H54 (cell line): ENCODE measurements around the gene CCDC110.

ENCODE experiments used
- DNase-seq: peaks from one replicate; pipeline ENCODE4 v3.0.0; 2011; ENCODE audit warnings: low spot score, mixed read lengths; ENCODE audit not compliant: insufficient read length
- FAIRE-seq: peaks from 3 replicates; lab custom pipeline; 2011; peaks lifted over from hg19 to GRCh38; lab: Jason Lieb, UNC
- POLR2A ChIP-seq: IDR thresholded peaks from 2 replicates; pipeline ENCODE4 v1.6.1; 2011; ENCODE audit warnings: low read depth, mild to moderate bottlenecking, low read length

Gene CCDC110

GRCh38 chr4:185395238-185395955, 76.1 kb downstream of the CCDC110 start, which contains the start of gene LRP2BP:
LRP2BP (minus strand) TSS chr4:185395924; CDS start chr4:185378186, 17,738 bp downstream.
- DNase-seq (no peak), FAIRE-seq (peak; percentile 64)
- TF ChIP-seq POLR2A: no peak
